ENCODE results near the gene SCAMP1.

Gene SCAMP1

GRCh38 chr5:78514427-78515330, 154.3 kb downstream of the SCAMP1 start:
- no peak for DNase-seq (ENCODE audit: low read depth in 2 of 2)

- no peak for DNase-seq (ENCODE audit: low read depth in 2 of 2)
Observed at GRCh38 chr5:78515670-78516069, 155.3 kb downstream of the SCAMP1 start.

GRCh38 chr5:78518365-78519197, 158.2 kb downstream of the SCAMP1 start:
- DNase-seq (ENCODE audit: low read depth in 2 of 2), result no peak

- DNase-seq (ENCODE audit: low read depth in 2 of 2), result no peak
Observed at GRCh38 chr5:78519198-78519941, 159.0 kb downstream of the SCAMP1 start.

- DNase-seq (ENCODE audit: low read depth in 2 of 2), result no peak
Observed at GRCh38 chr5:78521455-78521854, 161.0 kb downstream of the SCAMP1 start.

- no peak for DNase-seq (ENCODE audit: low read depth in 2 of 2)
Observed at GRCh38 chr5:78522476-78523260, 162.3 kb downstream of the SCAMP1 start.

- no peak for DNase-seq (ENCODE audit: low read depth in 2 of 2)
Observed at GRCh38 chr5:78523314-78524193, 163.1 kb downstream of the SCAMP1 start.

GRCh38 chr5:78526049-78526525, 165.7 kb downstream of the SCAMP1 start:
- no peak for DNase-seq (ENCODE audit: low read depth in 2 of 2)

- DNase-seq (ENCODE audit: low read depth in 2 of 2), result no peak
Observed at GRCh38 chr5:78527054-78527859, 166.8 kb downstream of the SCAMP1 start.

GRCh38 chr5:78527925-78528324, 167.5 kb downstream of the SCAMP1 start:
- DNase-seq (ENCODE audit: low read depth in 2 of 2), result no peak
